GM18507 (cell line): Measurements from ENCODE around the gene TRIAP1.

Experiments
- DNase-seq: peaks from one replicate; pipeline ENCODE4 v3.0.0; 2011; ENCODE audit warnings: low read depth; ENCODE audit not compliant: insufficient read length; ENCODE audit errors: extremely low spot score
- FAIRE-seq: peaks from 2 replicates; lab custom pipeline; 2011; peaks lifted over from hg19 to GRCh38; lab: Jason Lieb, UNC

TRIAP1 gene

GRCh38 chr12:120399531-120399930 lies 46.7 kb downstream of the TRIAP1 start:
- no peak for FAIRE-seq
- no peak for DNase-seq

- DNase-seq (no peak), FAIRE-seq (no peak)
Measured at GRCh38 chr12:120397824-120398540, 48.2 kb downstream of the TRIAP1 start.

- DNase-seq (no peak), FAIRE-seq (no peak)
Measured at GRCh38 chr12:120394483-120395367, 51.5 kb downstream of the TRIAP1 start.
